B cell (primary cell): ENCODE measurements around the gene SYNJ1. TPM values are rescaled to one million over a fixed set of nuclear protein-coding genes. Genes with fewer than 3 reads are reported as not detected.

Source experiments
- ATAC-seq: fragments of 200-7000 bp; cut with Tn5 transposase; one replicate; pipeline ENCODE4 v1.10.0; 2021; ENCODE audit warnings: low read depth, mild to moderate bottlenecking, moderate number of reproducible peaks, moderate library complexity
- CTCF ChIA-PET: fragments of 350-600 bp; sonication (Branson Sonifier 250); formaldehyde crosslinking; loops from one replicate; lab custom pipeline; 2021; ENCODE audit warnings: antibody characterized with exemption, inconsistent platforms; lab: Charles Lee
- POLR2A ChIA-PET: fragments of 350-600 bp; sonication (Branson Sonifier 250); formaldehyde crosslinking; loops from one replicate; lab custom pipeline; 2021; ENCODE audit warnings: antibody characterized with exemption; lab: Charles Lee
- DNase-seq: peaks from one replicate; pipeline ENCODE4 v3.0.0; 2013
- H2AFZ ChIP-seq: 2 replicates; pipeline ENCODE4 v1.6.1; 2012; ENCODE audit warnings: mild to moderate bottlenecking, low read depth, low read length; ENCODE audit not compliant: insufficient read depth, poor library complexity, severe bottlenecking
- H3K27ac ChIP-seq, 2 donors: 1 replicate in 1 of 2; 2 replicates in 1 of 2; pipeline ENCODE4 v1.5.1; 2012 to 2013; ENCODE audit warnings: low read length in 2 of 2, mild to moderate bottlenecking in 2 of 2, moderate library complexity in 1 of 2
- H3K27me3 ChIP-seq, 4 experiments: fragments of 200-600 bp in 1 of 4; sonication (generic) in 1 of 4; replicated peaks in 1 of 4; 1 replicate in 2 of 4; 2 replicates in 2 of 4; pipeline versions ENCODE4 v1.6.1 to v1.7.0; 2013 to 2016; ENCODE audit warnings: low read length in 3 of 4, mild to moderate bottlenecking in 2 of 4, mixed read lengths in 1 of 4, moderate library complexity in 1 of 4; ENCODE audit not compliant: insufficient read depth in 4 of 4, control insufficient read depth in 3 of 4; ENCODE audit errors: control extremely low read depth in 1 of 4
- H3K36me3 ChIP-seq, 2 experiments: replicated peaks in 1 of 2; 1 replicate in 1 of 2; 2 replicates in 1 of 2; pipeline versions ENCODE4 v1.6.1 to v1.7.1; 2013; ENCODE audit warnings: low read length in 1 of 2; ENCODE audit not compliant: insufficient read depth in 2 of 2, control insufficient read depth in 1 of 2; ENCODE audit errors: control extremely low read depth in 1 of 2, extremely low read depth in 1 of 2
- H3K4me1 ChIP-seq, 2 donors: fragments of 200-600 bp in 1 of 2; sonication (generic) in 1 of 2; 1 replicate in 1 of 2; 2 replicates in 1 of 2; pipeline versions ENCODE4 v1.5.1 to v1.6.1; 2013 to 2017; ENCODE audit warnings: low read length in 2 of 2; ENCODE audit not compliant: control insufficient read depth in 2 of 2, insufficient read depth in 2 of 2
- H3K4me2 ChIP-seq: replicated peaks from 2 replicates; pipeline ENCODE3; 2012; ENCODE audit warnings: mild to moderate bottlenecking, low read depth, low read length; ENCODE audit not compliant: poor library complexity, severe bottlenecking
- H3K4me3 ChIP-seq, 5 experiments: fragments of 200-600 bp in 1 of 5; sonication (generic) in 1 of 5; 1 replicate in 3 of 5; 2 replicates in 2 of 5; pipeline versions ENCODE4 v1.5.1 to v1.7.0; 2011 to 2016; ENCODE audit warnings: low read length in 4 of 5, mild to moderate bottlenecking in 4 of 5, low read depth in 2 of 5, control low read depth in 1 of 5, moderate library complexity in 1 of 5; ENCODE audit not compliant: insufficient read depth in 1 of 5; ENCODE audit errors: control extremely low read depth in 1 of 5, extremely low read depth in 1 of 5
- H3K79me2 ChIP-seq: fragments of 200-600 bp; sonication (generic); one replicate; pipeline ENCODE4 v1.6.0; 2016; ENCODE audit warnings: low read length; ENCODE audit not compliant: control insufficient read depth, insufficient read depth
- H3K9ac ChIP-seq: fragments of 200-600 bp; sonication (generic); 2 replicates; pipeline ENCODE4 v1.6.1; 2017; ENCODE audit warnings: mild to moderate bottlenecking, low read length, moderate library complexity
- H3K9me3 ChIP-seq, 3 donors: one replicate each; pipeline versions ENCODE4 v1.6.1 to v1.7.1; 2013; ENCODE audit warnings: low read length in 2 of 3; ENCODE audit not compliant: control insufficient read depth in 2 of 3, insufficient read depth in 1 of 3; ENCODE audit errors: control extremely low read depth in 1 of 3
- H4K20me1 ChIP-seq: 2 replicates; pipeline ENCODE4 v1.6.0; 2012; ENCODE audit warnings: mild to moderate bottlenecking, low read length; ENCODE audit not compliant: insufficient read depth, control insufficient read depth, poor library complexity, severe bottlenecking
- H3K27ac Mint-ChIP-seq: one replicate; pipeline ENCODE4 v1.8.0; 2021; ENCODE audit warnings: mixed read lengths
- H3K27me3 Mint-ChIP-seq: one replicate; pipeline ENCODE4 v1.8.0; 2021; ENCODE audit warnings: mixed read lengths
- H3K4me1 Mint-ChIP-seq: one replicate; pipeline ENCODE4 v1.8.0; 2021; ENCODE audit warnings: mixed read lengths
- H3K4me3 Mint-ChIP-seq: one replicate; pipeline ENCODE4 v1.8.0; 2021; ENCODE audit warnings: mixed read lengths
- H3K9me3 Mint-ChIP-seq: one replicate; pipeline ENCODE4 v1.8.0; 2022; ENCODE audit warnings: mixed read lengths; ENCODE audit not compliant: insufficient read depth
- EZH2 ChIP-seq: IDR thresholded peaks from 2 replicates; pipeline ENCODE4 v1.6.1; 2012; ENCODE audit warnings: borderline replicate concordance, low read depth, mild to moderate bottlenecking, moderate library complexity, low read length; ENCODE audit not compliant: insufficient read depth, poor library complexity, severe bottlenecking
- WGBS: methylation state at CpG from one replicate; pipeline ENCODE4 v1.1.5; 2013; ENCODE audit warnings: missing lambda C conversion rate; ENCODE audit not compliant: insufficient coverage; 5-methylcytosine and 5-hydroxymethylcytosine counted together
- intact Hi-C: fragments of 100-400 bp; cut with micrococcal nuclease; formaldehyde crosslinking; loops from one replicate; pipeline ENCODE4 v1.10.0; 2022
- polyA plus RNA-seq: library from polyadenylated mRNA; depleted of rRNA; stranded (reverse); fragments of >200 nt; gene quantifications from 2 replicates; pipeline ENCODE4 v1.2.3, GENCODE V29; 2012
- total RNA-seq, 2 donors: library from RNA; stranded (reverse); fragments of 120-200 nt in 1 of 2; gene quantifications; 1 replicate in 1 of 2; 2 replicates in 1 of 2; pipeline versions ENCODE4 v1.2.3 to v1.2.4, GENCODE V29; 2013 to 2022
- TF ChIP-seq, protein P1 (sequence below): fragments of 200-600 bp; IDR thresholded peaks from one replicate; pipeline ENCODE4 v1.8.0; 2022; ENCODE audit warnings: antibody characterized with exemption, mild to moderate bottlenecking

SYNJ1 gene
- total and polyA plus RNA-seq, 2 donors (not counting 1 experiment from before 2014, with no cell fraction given): 2.2 to 9.4 TPM

DNA sequence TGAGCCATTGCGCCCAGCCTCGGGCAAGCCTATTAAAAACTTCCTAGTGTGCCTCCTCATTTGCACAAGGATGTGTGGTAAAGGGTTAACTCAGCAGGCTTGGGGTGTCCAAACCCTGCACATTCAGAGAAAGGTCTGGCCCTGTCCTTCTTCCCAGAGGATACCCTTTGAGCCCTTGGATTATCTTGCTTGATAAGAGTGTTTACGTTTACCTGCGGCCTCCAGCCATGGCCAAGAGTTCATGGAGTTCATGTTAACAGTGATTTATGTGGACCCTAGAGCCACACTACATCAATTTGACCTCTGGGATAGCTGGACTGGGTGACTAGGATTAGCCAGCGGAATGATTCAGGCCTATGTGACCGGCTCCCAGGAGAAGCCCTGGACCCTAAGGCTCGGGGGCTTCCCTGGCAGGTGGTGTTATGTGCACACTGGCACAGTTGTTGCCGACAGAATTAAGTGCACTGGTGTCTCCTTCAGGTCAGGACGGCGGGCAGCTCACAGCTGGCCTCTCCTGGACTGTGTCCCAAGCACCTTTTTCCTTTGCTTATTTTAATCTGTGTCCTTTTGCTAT lies 134.8 kb downstream of the SYNJ1 start:
- no peak for ATAC-seq
- Histone ChIP-seq H3K27ac (no peak overlapping the region), H3K9ac (no peak overlapping the region), H4K20me1 (no peaks in the 10 kb centered on the region), H2AFZ (no peak overlapping the region), H3K27me3 (no peaks in the 10 kb centered on the region), H3K4me2 (no peak overlapping the region), H3K79me2 (no peaks in the 10 kb centered on the region), H3K9me3 (no peaks in the 10 kb centered on the region), H3K4me1 (no peaks in the 10 kb centered on the region), H3K36me3 (no peaks in the 10 kb centered on the region), H3K4me3 (no peak overlapping the region)
- H3K27me3 Mint-ChIP-seq: no peaks in the 10 kb centered on the region
- intact Hi-C loops: no loop called here
- WGBS: 96% methylated on average over 7 of the region's 10 CpGs
- CTCF ChIA-PET: interaction anchor here (0.6 kb wide), 1 partner anchor 122 kb away, joined by 4 read pairs; no protein-coding TSS in a partner anchor
- no peaks in the 10 kb centered on the region for H3K4me1 Mint-ChIP-seq
- H3K27ac Mint-ChIP-seq: no peak overlapping the region
- TF ChIP-seq, protein P1, sequence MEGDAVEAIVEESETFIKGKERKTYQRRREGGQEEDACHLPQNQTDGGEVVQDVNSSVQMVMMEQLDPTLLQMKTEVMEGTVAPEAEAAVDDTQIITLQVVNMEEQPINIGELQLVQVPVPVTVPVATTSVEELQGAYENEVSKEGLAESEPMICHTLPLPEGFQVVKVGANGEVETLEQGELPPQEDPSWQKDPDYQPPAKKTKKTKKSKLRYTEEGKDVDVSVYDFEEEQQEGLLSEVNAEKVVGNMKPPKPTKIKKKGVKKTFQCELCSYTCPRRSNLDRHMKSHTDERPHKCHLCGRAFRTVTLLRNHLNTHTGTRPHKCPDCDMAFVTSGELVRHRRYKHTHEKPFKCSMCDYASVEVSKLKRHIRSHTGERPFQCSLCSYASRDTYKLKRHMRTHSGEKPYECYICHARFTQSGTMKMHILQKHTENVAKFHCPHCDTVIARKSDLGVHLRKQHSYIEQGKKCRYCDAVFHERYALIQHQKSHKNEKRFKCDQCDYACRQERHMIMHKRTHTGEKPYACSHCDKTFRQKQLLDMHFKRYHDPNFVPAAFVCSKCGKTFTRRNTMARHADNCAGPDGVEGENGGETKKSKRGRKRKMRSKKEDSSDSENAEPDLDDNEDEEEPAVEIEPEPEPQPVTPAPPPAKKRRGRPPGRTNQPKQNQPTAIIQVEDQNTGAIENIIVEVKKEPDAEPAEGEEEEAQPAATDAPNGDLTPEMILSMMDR: no peak
- TF ChIP-seq EZH2: no peak
- DNase-seq: no peak
- no peaks in the 10 kb centered on the region for H3K9me3 Mint-ChIP-seq
- POLR2A ChIA-PET: no interaction called here
- no peak overlapping the region for H3K4me3 Mint-ChIP-seq

DNA sequence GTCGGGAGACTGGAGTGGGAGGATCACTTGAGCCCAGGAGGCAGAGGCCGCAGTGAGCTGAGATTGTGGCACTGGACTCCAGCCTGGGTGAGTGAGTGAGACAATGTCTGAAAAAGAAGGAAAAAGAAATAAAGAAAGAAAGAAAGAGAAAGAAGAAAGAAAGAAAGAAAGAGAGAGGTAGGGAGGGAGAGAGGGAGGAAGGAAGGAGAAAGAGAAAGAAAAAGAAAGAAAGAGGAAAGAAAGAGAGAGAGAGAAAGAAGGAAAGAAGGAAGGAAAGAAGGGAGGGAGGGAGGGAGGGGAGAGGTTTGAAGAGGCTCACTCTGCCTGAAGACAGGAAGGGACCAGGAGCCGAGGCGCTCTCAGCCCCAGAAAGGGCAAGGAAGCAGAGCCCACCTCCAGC lies 137.7 kb downstream of the SYNJ1 start:
- Histone ChIP-seq H3K9me3 (no peaks in the 10 kb centered on the region), H3K4me3 (no peak overlapping the region), H3K9ac (no peak overlapping the region), H3K4me1 (no peaks in the 10 kb centered on the region), H3K27me3 (no peaks in the 10 kb centered on the region), H2AFZ (no peak overlapping the region), H4K20me1 (no peaks in the 10 kb centered on the region), H3K36me3 (no peaks in the 10 kb centered on the region), H3K27ac (no peak overlapping the region), H3K79me2 (no peaks in the 10 kb centered on the region), H3K4me2 (no peak overlapping the region)
- ATAC-seq (no peak), DNase-seq (no peak)
- no peaks in the 10 kb centered on the region for H3K27me3 Mint-ChIP-seq
- no peaks in the 10 kb centered on the region for H3K9me3 Mint-ChIP-seq
- 87% methylated on average over 3 of the region's 4 CpGs for WGBS
- no peak for TF ChIP-seq EZH2
- TF ChIP-seq, protein P1: no peak
- H3K4me3 Mint-ChIP-seq: no peak overlapping the region
- intact Hi-C loops: no loop called here
- POLR2A ChIA-PET: no interaction called here
- no peaks in the 10 kb centered on the region for H3K4me1 Mint-ChIP-seq
- CTCF ChIA-PET: interaction anchor here (3.4 kb wide), 1 partner anchor 10 kb away, joined by 12 read pairs; no protein-coding TSS in a partner anchor
- H3K27ac Mint-ChIP-seq: no peak overlapping the region
